Upper lobe of left lung (tissue), 4 donors: ENCODE data around the gene COMMD7.

Experiments used
- EP300 ChIP-seq, 4 donors: sonication (generic); formaldehyde crosslinking; IDR thresholded peaks; one replicate each; pipeline ENCODE4 v1.5.1; 2017; ENCODE audit warnings: antibody characterized with exemption in 4 of 4, control low read depth in 2 of 4
- POLR2A ChIP-seq, 4 donors: fragments of 450-650 bp; IDR thresholded peaks; one replicate each; pipeline ENCODE4 v1.5.1; 2016 to 2017; ENCODE audit warnings: antibody characterized with exemption in 4 of 4, mild to moderate bottlenecking in 2 of 4
- POLR2AphosphoS5 ChIP-seq, 2 donors: sonication (generic); formaldehyde crosslinking; IDR thresholded peaks; one replicate each; pipeline ENCODE4 v1.5.1; 2017; ENCODE audit warnings: antibody characterized with exemption in 2 of 2
- TF ChIP-seq, protein P1 (sequence below), 6 experiments: fragments of 450-650 bp in 4 of 6; fragments of 200-600 bp in 2 of 6; sonication (generic) in 2 of 6; IDR thresholded peaks; one replicate each; pipeline ENCODE4 v1.5.1; 2016 to 2019; ENCODE audit warnings: antibody characterized with exemption in 6 of 6

DNA sequence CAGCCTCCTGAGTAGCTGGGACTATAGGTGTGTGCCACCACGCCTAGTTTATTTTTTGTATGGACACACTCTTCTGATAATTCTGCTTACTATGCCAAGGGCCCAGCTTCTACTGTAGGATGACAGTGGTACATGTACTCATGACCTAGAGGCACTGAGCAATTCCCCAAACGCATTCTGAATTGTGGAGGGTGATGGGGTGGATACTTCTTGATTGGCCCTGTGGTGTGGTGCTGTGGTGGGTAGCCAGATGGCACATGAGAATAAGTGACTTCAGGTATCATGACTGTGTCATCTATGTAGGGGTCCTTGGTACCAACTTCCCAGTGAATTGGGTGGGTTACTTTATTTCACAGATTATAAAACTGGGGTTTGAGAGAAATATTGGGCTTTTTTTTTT, 30.0 kb upstream of the COMMD7 start:
- no peak for TF ChIP-seq POLR2A (IDR thresholded peaks at IDR 0.05)
- TF ChIP-seq, protein P1, sequence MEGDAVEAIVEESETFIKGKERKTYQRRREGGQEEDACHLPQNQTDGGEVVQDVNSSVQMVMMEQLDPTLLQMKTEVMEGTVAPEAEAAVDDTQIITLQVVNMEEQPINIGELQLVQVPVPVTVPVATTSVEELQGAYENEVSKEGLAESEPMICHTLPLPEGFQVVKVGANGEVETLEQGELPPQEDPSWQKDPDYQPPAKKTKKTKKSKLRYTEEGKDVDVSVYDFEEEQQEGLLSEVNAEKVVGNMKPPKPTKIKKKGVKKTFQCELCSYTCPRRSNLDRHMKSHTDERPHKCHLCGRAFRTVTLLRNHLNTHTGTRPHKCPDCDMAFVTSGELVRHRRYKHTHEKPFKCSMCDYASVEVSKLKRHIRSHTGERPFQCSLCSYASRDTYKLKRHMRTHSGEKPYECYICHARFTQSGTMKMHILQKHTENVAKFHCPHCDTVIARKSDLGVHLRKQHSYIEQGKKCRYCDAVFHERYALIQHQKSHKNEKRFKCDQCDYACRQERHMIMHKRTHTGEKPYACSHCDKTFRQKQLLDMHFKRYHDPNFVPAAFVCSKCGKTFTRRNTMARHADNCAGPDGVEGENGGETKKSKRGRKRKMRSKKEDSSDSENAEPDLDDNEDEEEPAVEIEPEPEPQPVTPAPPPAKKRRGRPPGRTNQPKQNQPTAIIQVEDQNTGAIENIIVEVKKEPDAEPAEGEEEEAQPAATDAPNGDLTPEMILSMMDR (IDR thresholded peaks at IDR 0.05): no peak
- TF ChIP-seq EP300 (IDR thresholded peaks at IDR 0.05): no peak
- no peak for TF ChIP-seq POLR2AphosphoS5 (IDR thresholded peaks at IDR 0.05)
